Left cardiac atrium (tissue), 4 donors: ENCODE measurements around the gene KRTAP24-1. TPM values are rescaled to one million over a fixed set of nuclear protein-coding genes. Genes with fewer than 3 reads are reported as not detected.

Experiments used
- ATAC-seq, 2 donors: fragments of 200-7000 bp; cut with Tn5 transposase; one replicate each; pipeline ENCODE4 v1.9.1; 2020; ENCODE audit warnings: mild to moderate bottlenecking in 2 of 2, moderate library complexity in 2 of 2
- DNase-seq: peaks from one replicate; pipeline ENCODE4 v3.0.0-alpha.2; 2020
- intact Hi-C, 2 donors: fragments of 100-400 bp; cut with DNase I; formaldehyde crosslinking; loops; one replicate each; pipeline versions ENCODE4 v1.14.1 to v1.15.1; 2022 to 2023
- long read RNA-seq: library from polyadenylated mRNA; unstranded; transcript quantifications from one replicate; pipeline ENCODE4 v2.0.0, GENCODE V29; 2021
- total RNA-seq, 2 donors: library from RNA; stranded (reverse); fragmentation: NEBNext Ultra II Directional; extraction: Animal tissue kit (Norgen Biotek cat#: 25700); gene quantifications; one replicate each; pipeline ENCODE4 v1.2.1, GENCODE V29; 2021
- donor health status: DM: no; HTN: yes; CAD: no.
- donor health status: DM: no; HTN: yes; CAD: no; lungs with severe emphysema.
- donor health status: DM: yes; HTN: yes; CAD: no.
- donor health status: Dilated cardiomyopathy.

Gene KRTAP24-1
- not detected for total RNA-seq
- long read RNA-seq: 0 reads

GRCh38 chr21:30282850-30283249 is at the start of gene KRTAP24-1:
Gene KRTAP24-1, minus strand, starts transcription at chr21:30282950. Its CDS starts 18 bp downstream, at chr21:30282932.
- DNase-seq: no peak
- no peak for ATAC-seq
- intact Hi-C loops: no loop called here

GRCh38 chr21:30329203-30329875 is 46.6 kb upstream of the KRTAP24-1 start:
- DNase-seq (no peak), ATAC-seq (no peak)
- intact Hi-C loops: no loop called here

- intact Hi-C loops: no loop called here
- DNase-seq (no peak), ATAC-seq (no peak)
Measured at GRCh38 chr21:30326390-30326789, 43.6 kb upstream of the KRTAP24-1 start.

- ATAC-seq (no peak), DNase-seq (no peak)
- intact Hi-C loops: no loop called here
Measured at GRCh38 chr21:30320215-30320614, 37.5 kb upstream of the KRTAP24-1 start, which contains the start of gene KRTAP26-1. Gene KRTAP26-1, minus strand, starts transcription at chr21:30320315. Its CDS starts 280 bp downstream, at chr21:30320035.

- no peak for ATAC-seq
- intact Hi-C loops: no loop called here
- DNase-seq: no peak
Measured at GRCh38 chr21:30315701-30316100, 33.0 kb upstream of the KRTAP24-1 start.

- ATAC-seq (no peak), DNase-seq (no peak)
- intact Hi-C loops: no loop called here
Measured at GRCh38 chr21:30306884-30307283, 24.1 kb upstream of the KRTAP24-1 start.

- no peak for DNase-seq
- ATAC-seq: no peak
- intact Hi-C loops: no loop called here
Measured at GRCh38 chr21:30305136-30305535, 22.4 kb upstream of the KRTAP24-1 start.

- DNase-seq (no peak), ATAC-seq (no peak)
- intact Hi-C loops: no loop called here
Measured at GRCh38 chr21:30289215-30289614, 6.5 kb upstream of the KRTAP24-1 start, which contains the start of gene KRTAP25-1. Gene KRTAP25-1, minus strand, starts transcription at chr21:30289514. Its CDS starts 24 bp downstream, at chr21:30289490.

- DNase-seq (no peak), ATAC-seq (no peak)
- intact Hi-C loops: no loop called here
Measured at GRCh38 chr21:30271611-30272010, 11.1 kb downstream of the KRTAP24-1 start.

GRCh38 chr21:30271156-30271555 is 11.6 kb downstream of the KRTAP24-1 start:
- DNase-seq (no peak), ATAC-seq (no peak)
- intact Hi-C loops: no loop called here

- intact Hi-C loops: no loop called here
- DNase-seq (no peak), ATAC-seq (no peak)
Measured at GRCh38 chr21:30269803-30270530, 12.8 kb downstream of the KRTAP24-1 start.

- intact Hi-C loops: no loop called here
- no peak for DNase-seq
- no peak for ATAC-seq
Measured at GRCh38 chr21:30268608-30269197, 14.0 kb downstream of the KRTAP24-1 start.

GRCh38 chr21:30257773-30258172 is 25.0 kb downstream of the KRTAP24-1 start:
- intact Hi-C loops: loop anchor here in 1 of 2 donors (5.0 kb wide), 1 partner anchor 185 kb away; no protein-coding TSS in a partner anchor
- ATAC-seq (peak in 1 of 2 donors; percentile 50), DNase-seq (no peak)

- intact Hi-C loops: loop anchor here in 1 of 2 donors (5.0 kb wide), 1 partner anchor 184 kb away; no protein-coding TSS in a partner anchor
- ATAC-seq (no peak), DNase-seq (no peak)
Measured at GRCh38 chr21:30256100-30256499, 26.6 kb downstream of the KRTAP24-1 start.

- intact Hi-C loops: loop anchor here in 1 of 2 donors (5.0 kb wide), 1 partner anchor 183 kb away; no protein-coding TSS in a partner anchor
- DNase-seq: no peak
- ATAC-seq: no peak
Measured at GRCh38 chr21:30255679-30256078, 27.1 kb downstream of the KRTAP24-1 start.

GRCh38 chr21:30251781-30252180 is 31.0 kb downstream of the KRTAP24-1 start:
- no peak for ATAC-seq
- intact Hi-C loops: no loop called here
- no peak for DNase-seq

GRCh38 chr21:30249936-30250335 is 32.8 kb downstream of the KRTAP24-1 start:
- ATAC-seq (no peak), DNase-seq (no peak)
- intact Hi-C loops: no loop called here

GRCh38 chr21:30248844-30249243 is 33.9 kb downstream of the KRTAP24-1 start:
- DNase-seq (no peak), ATAC-seq (no peak)

GRCh38 chr21:30245061-30245460 is 37.7 kb downstream of the KRTAP24-1 start:
- ATAC-seq (no peak), DNase-seq (no peak)
- intact Hi-C loops: no loop called here

More at GRCh38 chr21:30248844-30249243, 33.9 kb downstream of the KRTAP24-1 start:
- intact Hi-C loops: no loop called here

GRCh38 chr21:30243691-30244090 is 39.1 kb downstream of the KRTAP24-1 start:
- ATAC-seq: no peak
- intact Hi-C loops: no loop called here
- no peak for DNase-seq
